Tibial nerve (tissue), 4 donors: ENCODE data around the gene WDR87.

Source experiments
- EP300 ChIP-seq, 2 donors: sonication (generic); formaldehyde crosslinking; IDR thresholded peaks; one replicate each; pipeline ENCODE4 v1.6.1; 2017; ENCODE audit warnings: antibody characterized with exemption in 2 of 2, mild to moderate bottlenecking in 1 of 2
- TF ChIP-seq, protein P1 (sequence below), 5 experiments: fragments of 200-600 bp in 3 of 5; fragments of 450-650 bp in 2 of 5; sonication (generic) in 3 of 5; IDR thresholded peaks; one replicate each; pipeline ENCODE4 v1.5.1; 2016 to 2019; ENCODE audit warnings: antibody characterized with exemption in 5 of 5, mild to moderate bottlenecking in 3 of 5, moderate library complexity in 2 of 5

DNA sequence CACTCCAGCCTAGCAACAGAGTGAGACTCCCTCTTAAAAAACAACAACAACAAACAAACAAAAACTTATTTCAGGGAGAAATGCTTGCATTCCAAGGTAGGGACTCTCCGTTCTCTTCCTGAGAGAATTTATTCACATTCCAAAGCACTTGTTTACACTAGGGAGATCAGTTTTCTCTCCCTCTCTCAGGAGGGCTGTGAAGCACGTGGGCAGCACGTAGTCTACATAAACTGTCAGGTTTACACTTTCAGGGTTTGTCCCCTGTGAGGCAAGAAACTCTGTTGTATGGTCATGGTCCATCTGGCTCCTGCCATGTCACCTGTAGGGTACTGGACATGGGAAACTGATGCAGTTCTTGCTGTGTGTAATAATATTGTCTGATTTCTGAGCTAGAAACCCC, 31.6 kb downstream of the WDR87 start:
- TF ChIP-seq, protein P1, sequence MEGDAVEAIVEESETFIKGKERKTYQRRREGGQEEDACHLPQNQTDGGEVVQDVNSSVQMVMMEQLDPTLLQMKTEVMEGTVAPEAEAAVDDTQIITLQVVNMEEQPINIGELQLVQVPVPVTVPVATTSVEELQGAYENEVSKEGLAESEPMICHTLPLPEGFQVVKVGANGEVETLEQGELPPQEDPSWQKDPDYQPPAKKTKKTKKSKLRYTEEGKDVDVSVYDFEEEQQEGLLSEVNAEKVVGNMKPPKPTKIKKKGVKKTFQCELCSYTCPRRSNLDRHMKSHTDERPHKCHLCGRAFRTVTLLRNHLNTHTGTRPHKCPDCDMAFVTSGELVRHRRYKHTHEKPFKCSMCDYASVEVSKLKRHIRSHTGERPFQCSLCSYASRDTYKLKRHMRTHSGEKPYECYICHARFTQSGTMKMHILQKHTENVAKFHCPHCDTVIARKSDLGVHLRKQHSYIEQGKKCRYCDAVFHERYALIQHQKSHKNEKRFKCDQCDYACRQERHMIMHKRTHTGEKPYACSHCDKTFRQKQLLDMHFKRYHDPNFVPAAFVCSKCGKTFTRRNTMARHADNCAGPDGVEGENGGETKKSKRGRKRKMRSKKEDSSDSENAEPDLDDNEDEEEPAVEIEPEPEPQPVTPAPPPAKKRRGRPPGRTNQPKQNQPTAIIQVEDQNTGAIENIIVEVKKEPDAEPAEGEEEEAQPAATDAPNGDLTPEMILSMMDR (IDR thresholded peaks at IDR 0.05): no peak
- no peak for TF ChIP-seq EP300 (IDR thresholded peaks at IDR 0.05)
